RWPE2 (cell line): ENCODE data around the gene UQCRFS1.

Experiments
- ATAC-seq: fragments of 200-7000 bp; cut with Tn5 transposase; 3 replicates; pipeline ENCODE4 v1.9.1; 2021; ENCODE audit warnings: low read depth
- DNase-seq: peaks from one replicate; pipeline ENCODE4 v3.0.0-alpha.2; 2020; ENCODE audit warnings: low spot score
- H3K27ac ChIP-seq: fragments of 450-650 bp; 2 replicates; pipeline ENCODE4 v1.5.1; 2017; ENCODE audit warnings: mild to moderate bottlenecking; ENCODE audit not compliant: poor library complexity, severe bottlenecking
- H3K27me3 ChIP-seq: fragments of 250-450 bp; sonication (Bioruptor Pico); 2 replicates; pipeline ENCODE4 v1.5.1; 2021; ENCODE audit warnings: mild to moderate bottlenecking, moderate library complexity; ENCODE audit not compliant: insufficient read depth, poor library complexity, severe bottlenecking
- H3K36me3 ChIP-seq: fragments of 250-450 bp; sonication (Bioruptor Pico); 2 replicates; pipeline ENCODE4 v1.5.1; 2020; ENCODE audit warnings: low read depth, mild to moderate bottlenecking, moderate library complexity
- H3K4me1 ChIP-seq: fragments of 250-450 bp; sonication (Bioruptor Pico); 2 replicates; pipeline ENCODE4 v1.5.1; 2021; ENCODE audit warnings: mild to moderate bottlenecking, moderate library complexity; ENCODE audit not compliant: insufficient read depth, poor library complexity, severe bottlenecking
- H3K4me3 ChIP-seq: fragments of 250-450 bp; sonication (Bioruptor Pico); 2 replicates; pipeline ENCODE4 v1.5.1; 2021; ENCODE audit warnings: mild to moderate bottlenecking, moderate library complexity; ENCODE audit not compliant: severe bottlenecking
- H3K9me3 ChIP-seq: fragments of 250-450 bp; sonication (Bioruptor Pico); 2 replicates; pipeline ENCODE4 v1.5.1; 2021; ENCODE audit warnings: mild to moderate bottlenecking, moderate library complexity; ENCODE audit not compliant: severe bottlenecking
- CTCF ChIP-seq: fragments of 450-650 bp; IDR thresholded peaks from one replicate; pipeline ENCODE4 v1.5.1; 2017; ENCODE audit warnings: mild to moderate bottlenecking, moderate library complexity; ENCODE audit not compliant: poor library complexity, severe bottlenecking

The UQCRFS1 gene

GRCh38 chr19:29188289-29189032, 24.5 kb downstream of the UQCRFS1 start:
- Histone ChIP-seq H3K27ac (no peak overlapping the region), H3K9me3 (no peaks in the 10 kb centered on the region), H3K4me3 (no peak overlapping the region), H3K27me3 (no peaks in the 10 kb centered on the region), H3K36me3 (no peaks in the 10 kb centered on the region), H3K4me1 (no peaks in the 10 kb centered on the region)
- DNase-seq (no peak), ATAC-seq (no peak)
- no peak for TF ChIP-seq CTCF

- ATAC-seq (no peak), DNase-seq (no peak)
- Histone ChIP-seq H3K27me3 (no peaks in the 10 kb centered on the region), H3K4me1 (no peaks in the 10 kb centered on the region), H3K27ac (no peak overlapping the region), H3K4me3 (no peak overlapping the region), H3K9me3 (no peaks in the 10 kb centered on the region), H3K36me3 (no peaks in the 10 kb centered on the region)
- no peak for TF ChIP-seq CTCF
Observed at GRCh38 chr19:29187676-29188075, 25.3 kb downstream of the UQCRFS1 start.

GRCh38 chr19:29185427-29185826, 27.5 kb downstream of the UQCRFS1 start:
- Histone ChIP-seq H3K36me3 (no peaks in the 10 kb centered on the region), H3K4me3 (no peak overlapping the region), H3K9me3 (no peaks in the 10 kb centered on the region), H3K27me3 (no peaks in the 10 kb centered on the region), H3K4me1 (no peaks in the 10 kb centered on the region), H3K27ac (no peak overlapping the region)
- no peak for TF ChIP-seq CTCF
- ATAC-seq (no peak), DNase-seq (no peak)

GRCh38 chr19:29176981-29177754, 35.8 kb downstream of the UQCRFS1 start:
- Histone ChIP-seq H3K36me3 (no peaks in the 10 kb centered on the region), H3K27ac (no peak overlapping the region), H3K4me3 (no peak overlapping the region), H3K27me3 (no peaks in the 10 kb centered on the region), H3K9me3 (peaks cover 7% of the 10 kb centered on the region), H3K4me1 (no peaks in the 10 kb centered on the region)
- TF ChIP-seq CTCF, result no peak
- ATAC-seq, result no peak
- DNase-seq, result no peak

- DNase-seq (no peak), ATAC-seq (no peak)
- no peak for TF ChIP-seq CTCF
- no peaks in the 10 kb centered on the region for H3K27me3 ChIP-seq
- no peaks in the 10 kb centered on the region for H3K4me1 ChIP-seq
- no peak overlapping the region for H3K4me3 ChIP-seq
- H3K36me3 ChIP-seq, result no peaks in the 10 kb centered on the region
- H3K9me3 ChIP-seq, result peaks cover 7% of the 10 kb centered on the region
- no peak overlapping the region for H3K27ac ChIP-seq
Observed at GRCh38 chr19:29173896-29174295, 39.1 kb downstream of the UQCRFS1 start.
